ENCODE measurements around the gene SRGAP3.

Gene SRGAP3

DNA sequence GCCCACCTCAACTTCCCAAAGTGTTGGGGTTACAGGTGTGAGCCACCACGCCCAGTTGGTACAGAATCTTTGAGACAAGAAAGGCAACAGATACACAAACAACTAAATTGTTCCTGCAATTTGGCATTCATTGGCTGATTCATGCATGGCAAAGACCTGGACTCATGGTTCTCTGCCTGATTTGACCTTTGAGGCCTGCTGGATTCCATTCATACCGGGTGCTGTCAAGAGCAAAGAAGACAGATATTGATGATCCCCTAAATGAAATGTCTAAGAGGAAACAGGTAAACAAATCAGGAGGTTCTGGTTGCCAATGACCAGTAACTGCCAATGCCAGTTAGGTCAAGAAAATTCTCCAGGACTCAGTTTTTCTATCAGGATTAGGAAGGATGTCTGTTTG, 242.2 kb downstream of the SRGAP3 start:
- no peak for DNase-seq

- no peak for DNase-seq
These were observed 249.4 kb downstream of the SRGAP3 start for GRCh38 chr3:9000041-9000440.

- no peak for DNase-seq
These were observed 252.3 kb downstream of the SRGAP3 start for GRCh38 chr3:8997151-8997550.

DNA sequence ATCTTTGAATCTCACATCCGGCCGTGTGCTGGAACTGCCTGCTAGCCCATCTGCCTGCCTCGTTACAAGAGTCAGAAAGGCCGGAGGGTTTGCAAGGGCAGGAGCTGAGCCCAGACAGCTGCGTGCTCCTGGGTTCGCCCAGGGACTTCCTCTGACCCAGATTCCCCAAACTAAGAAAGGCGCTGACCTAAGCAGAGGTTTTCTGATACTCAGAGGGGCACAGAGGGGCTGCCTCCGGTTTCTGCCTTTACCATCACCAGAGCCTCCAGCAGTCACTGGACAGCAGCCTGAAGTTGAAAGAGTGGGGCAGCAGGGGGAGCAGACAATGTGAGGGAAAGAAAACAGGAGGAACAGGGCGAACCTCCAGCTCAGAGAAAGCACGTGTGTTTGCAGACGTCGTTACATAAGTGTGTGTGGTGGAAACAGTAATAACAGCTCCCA, 252.7 kb downstream of the SRGAP3 start:
- DNase-seq = no peak

DNA sequence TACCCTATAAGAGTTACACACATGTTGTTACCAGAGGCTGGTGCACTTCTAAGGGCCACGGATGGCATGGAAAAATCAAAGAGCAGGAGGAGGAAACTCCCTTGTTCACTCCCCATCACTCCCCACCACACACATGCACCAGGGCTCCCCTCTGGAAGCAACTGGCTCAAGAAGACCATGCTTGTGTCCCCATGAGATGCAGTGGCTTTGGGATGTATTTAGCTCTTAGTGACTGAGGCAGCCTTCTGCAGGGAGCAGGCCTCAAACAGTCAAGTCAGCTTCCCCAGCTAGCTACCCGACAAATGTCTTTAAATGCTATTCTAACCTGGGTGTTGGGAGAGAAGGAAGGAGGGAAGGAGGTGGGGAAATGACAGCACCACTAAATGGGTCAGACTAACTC, 253.2 kb downstream of the SRGAP3 start:
- no peak for DNase-seq

DNA sequence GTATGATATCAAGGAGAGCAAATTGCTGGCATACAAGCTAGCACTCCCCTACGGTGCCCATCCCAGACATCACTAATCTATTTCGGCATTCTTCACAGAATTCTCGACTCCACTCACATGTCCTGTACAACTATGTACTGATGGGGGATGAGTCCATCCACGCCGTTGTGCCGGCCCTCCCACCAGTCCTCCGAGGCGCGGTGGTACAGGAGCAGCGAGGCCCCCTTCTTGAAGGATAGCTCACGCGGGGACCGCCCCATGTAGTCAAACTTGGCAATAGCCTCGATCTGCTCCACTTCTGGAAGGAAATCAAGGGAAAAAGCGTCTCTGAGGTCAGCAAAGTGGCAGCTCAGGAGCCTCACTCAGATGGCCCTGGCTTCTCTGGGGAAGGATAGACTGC, 255.2 kb downstream of the SRGAP3 start:
- no peak for DNase-seq

- DNase-seq = no peak
These were observed 256.1 kb downstream of the SRGAP3 start for GRCh38 chr3:8993331-8993730.

GRCh38 chr3:8992854-8993253, 256.6 kb downstream of the SRGAP3 start:
- no peak for DNase-seq

DNA sequence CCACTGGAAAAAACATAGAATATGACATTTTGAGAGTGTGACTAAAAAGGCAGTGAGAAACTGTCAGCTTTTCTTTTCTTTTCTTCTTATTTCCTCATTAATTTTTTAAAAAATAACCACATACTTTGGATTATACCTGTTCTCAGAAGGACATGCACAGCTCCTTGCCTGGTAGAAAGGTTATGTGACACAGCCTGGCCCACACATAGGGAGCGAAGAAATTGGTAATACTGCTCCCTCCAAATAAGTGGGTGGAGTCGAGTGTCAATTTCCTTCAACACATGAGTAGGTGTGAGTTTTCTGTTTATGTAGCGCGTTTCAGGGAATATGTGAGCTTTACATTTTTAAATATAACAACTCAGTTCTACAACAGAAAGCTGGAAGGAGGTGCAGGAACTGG, 257.2 kb downstream of the SRGAP3 start:
- no peak for DNase-seq

DNA sequence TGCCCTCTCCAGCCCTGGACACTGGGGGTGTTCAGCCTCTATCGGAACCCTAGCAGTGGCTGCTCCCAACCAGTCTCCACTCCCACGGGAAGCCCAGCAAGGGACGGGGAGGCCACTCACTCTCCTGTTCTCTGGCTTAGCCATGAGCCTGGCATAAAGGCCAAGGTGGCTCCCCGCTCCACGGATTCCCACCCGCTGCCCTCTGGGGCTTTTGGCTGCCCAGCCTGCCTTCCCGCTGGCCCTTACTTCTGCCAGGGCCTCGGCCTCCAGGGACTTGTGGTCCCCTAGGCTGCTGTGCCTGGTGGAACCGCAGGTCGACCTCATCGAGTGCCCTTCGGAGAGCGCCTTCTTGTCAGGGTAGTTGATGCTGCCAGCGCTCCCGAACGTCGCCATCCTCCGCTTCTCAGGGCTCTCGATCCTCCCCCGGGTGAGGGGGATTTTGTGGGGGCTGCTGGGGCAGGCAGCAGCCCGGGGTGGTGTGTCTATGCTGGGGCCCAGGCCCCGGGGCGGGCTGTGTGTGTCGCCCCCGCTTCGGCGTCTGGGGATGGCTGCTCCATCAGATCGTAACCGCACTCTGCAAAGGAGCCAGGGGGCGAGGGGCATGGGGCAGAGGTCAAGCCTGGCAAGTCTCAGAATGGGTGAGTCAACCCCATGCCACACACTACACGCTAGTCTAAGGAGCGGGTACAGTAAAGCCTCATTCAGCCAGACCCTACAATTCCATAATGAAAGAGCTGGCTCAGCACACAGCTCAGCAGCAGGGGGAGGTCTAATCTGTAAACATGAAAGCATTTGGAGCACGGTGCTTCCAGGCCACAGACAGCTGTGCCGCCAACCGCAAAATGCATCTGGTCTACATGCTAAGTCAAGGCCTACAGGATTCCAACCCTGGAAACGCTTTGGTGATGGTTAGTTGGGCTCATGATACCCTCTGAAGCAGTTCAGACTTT, 258.9 kb downstream of the SRGAP3 start:
- DNase-seq = no peak

GRCh38 chr3:8988791-8989558, 260.5 kb downstream of the SRGAP3 start:
- no peak for DNase-seq

- no peak for DNase-seq
These were observed 261.1 kb downstream of the SRGAP3 start for GRCh38 chr3:8988384-8988655.

- DNase-seq = peak; percentile 36
These were observed 261.6 kb downstream of the SRGAP3 start for GRCh38 chr3:8987645-8988383.

- DNase-seq = no peak
These were observed 262.2 kb downstream of the SRGAP3 start for GRCh38 chr3:8987226-8987625.

DNA sequence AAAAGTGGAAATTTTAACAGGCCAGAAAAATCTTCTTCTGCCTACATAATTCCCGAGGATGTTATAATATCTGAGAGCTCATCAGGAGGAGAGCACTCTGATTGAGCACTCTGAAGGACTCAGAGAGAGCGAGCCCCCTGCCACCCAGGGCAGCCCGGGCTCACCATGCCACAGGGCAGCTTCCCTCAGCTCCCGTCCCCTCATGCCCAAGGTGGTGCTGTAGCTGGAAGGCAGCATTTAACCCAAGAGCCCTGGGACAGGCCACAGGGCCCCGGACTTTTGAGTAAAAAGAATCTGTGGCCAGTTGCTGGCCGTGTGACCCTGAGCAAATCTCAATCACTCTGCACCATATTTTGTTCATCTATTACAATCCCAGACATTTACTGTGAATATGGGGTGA, 262.7 kb downstream of the SRGAP3 start:
- no peak for DNase-seq

- no peak for DNase-seq
These were observed 263.6 kb downstream of the SRGAP3 start for GRCh38 chr3:8985876-8986275.

DNA sequence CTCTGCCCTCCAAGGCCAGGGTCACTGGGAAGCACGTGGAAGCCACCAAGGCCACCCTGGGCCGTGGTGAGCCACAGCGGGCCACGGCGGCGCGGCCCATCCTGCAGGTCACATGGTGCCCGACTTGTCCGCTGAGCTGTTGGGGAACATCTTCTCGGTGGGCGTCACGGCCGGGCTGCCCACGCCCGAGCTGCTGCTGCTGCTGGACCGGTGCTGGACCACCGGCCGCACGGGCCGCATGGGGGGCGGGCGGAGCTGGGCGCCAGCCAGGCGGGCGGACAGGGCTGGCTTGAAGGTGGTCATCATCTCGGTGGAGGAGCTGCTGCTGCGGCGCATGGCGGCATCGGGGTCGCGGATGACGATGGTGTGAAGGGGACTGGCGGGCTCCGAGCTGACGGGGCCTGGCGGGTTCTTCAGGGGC, 264.0 kb downstream of the SRGAP3 start:
- no peak for DNase-seq

DNA sequence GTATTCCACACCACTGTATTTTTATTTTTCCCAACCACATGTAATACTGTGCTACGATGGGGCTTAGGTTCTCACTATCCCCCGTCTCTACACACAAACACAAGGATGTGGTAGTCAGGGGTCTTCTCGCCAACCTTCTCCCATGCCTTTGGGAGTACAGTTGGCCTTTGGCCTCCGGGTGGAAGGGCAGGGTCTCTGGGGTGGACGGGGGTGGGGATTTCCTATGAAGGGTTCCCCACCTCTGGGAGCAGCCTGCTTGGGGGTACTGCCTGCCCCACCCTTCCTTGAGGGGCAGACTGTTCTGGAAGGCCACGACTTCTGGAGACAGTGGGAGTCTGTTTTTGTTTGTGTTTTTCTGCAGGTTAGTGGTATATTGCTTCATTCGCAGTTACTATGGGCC, 264.9 kb downstream of the SRGAP3 start:
- DNase-seq = no peak

GRCh38 chr3:8984081-8984480, 265.4 kb downstream of the SRGAP3 start:
- no peak for DNase-seq

GRCh38 chr3:8983591-8983990, 265.9 kb downstream of the SRGAP3 start:
- no peak for DNase-seq

DNA sequence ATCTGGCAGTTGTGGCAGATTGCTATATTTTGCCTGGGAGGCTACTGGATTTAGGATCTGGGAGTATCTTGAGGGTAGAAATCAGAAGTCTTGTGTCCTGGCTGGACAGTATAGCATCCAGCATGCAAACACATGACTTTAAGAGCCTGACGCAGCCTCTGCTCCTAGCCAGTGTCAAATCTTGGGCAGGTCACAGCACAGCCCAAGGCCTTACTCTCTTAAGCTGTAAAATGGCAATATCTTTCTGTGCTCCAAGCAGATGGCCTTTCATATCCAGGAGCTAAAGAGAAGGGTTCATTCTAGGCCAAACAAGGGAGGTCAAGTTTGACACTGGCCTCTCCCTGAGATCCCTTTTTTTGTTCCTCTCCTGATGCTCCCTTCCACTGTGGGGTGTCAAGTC, 266.4 kb downstream of the SRGAP3 start:
- DNase-seq = no peak

DNA sequence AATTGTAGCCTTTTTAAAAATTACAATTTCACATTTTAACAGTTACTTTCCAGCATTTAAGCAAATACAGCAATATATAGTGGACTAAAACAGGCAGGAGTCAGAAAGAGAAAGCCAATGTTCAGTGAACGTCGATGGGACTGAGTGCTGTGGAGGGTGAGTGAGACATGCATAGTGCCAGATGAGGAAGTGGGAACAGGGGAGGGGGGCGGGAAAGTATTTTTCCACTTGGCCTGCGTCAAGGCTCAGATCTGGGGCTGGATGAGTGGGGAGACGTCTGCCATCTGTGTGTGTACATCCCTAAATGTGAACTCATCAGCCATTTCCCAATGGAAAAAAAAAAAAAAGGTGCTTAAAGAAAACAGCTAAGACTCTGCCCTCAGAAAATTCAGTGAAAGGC, 266.9 kb downstream of the SRGAP3 start:
- DNase-seq = no peak

DNA sequence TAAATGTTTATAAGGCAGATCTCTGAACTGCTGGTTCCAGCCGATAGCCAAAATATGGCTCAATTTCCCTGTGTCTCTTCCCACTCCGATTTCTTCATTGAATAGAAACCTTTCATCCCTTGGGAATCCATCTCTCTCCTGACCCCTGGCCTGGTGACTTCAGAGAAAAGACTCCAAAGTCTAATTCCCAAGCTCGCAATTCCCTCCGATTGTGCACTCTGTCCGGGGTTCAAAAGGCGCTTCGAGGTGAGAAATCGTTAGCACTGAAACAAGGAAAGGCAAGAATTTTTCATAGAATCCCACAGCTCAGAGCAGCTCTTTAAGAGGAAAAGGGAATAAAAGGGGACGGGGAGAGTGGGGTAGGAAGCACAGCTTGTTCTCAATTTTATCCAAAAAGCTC, 267.7 kb downstream of the SRGAP3 start:
- no peak for DNase-seq

- no peak for DNase-seq
These were observed 268.1 kb downstream of the SRGAP3 start for GRCh38 chr3:8981296-8981695.
